T-helper 1 cell (primary cell): ENCODE measurements around the gene OPALIN.

Experiments
- DNase-seq, 5 donors: peaks; one replicate each; pipeline ENCODE4 v3.0.0-alpha.2; 2012 to 2020
- total RNA-seq, 4 donors: gene quantifications; one replicate each; lab custom pipeline; 2026; lab: John Stamatoyannopoulos, UW

Gene OPALIN, protein sequence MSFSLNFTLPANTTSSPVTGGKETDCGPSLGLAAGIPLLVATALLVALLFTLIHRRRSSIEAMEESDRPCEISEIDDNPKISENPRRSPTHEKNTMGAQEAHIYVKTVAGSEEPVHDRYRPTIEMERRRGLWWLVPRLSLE
- total RNA-seq, result 0 reads per million in 4 donors

DNA sequence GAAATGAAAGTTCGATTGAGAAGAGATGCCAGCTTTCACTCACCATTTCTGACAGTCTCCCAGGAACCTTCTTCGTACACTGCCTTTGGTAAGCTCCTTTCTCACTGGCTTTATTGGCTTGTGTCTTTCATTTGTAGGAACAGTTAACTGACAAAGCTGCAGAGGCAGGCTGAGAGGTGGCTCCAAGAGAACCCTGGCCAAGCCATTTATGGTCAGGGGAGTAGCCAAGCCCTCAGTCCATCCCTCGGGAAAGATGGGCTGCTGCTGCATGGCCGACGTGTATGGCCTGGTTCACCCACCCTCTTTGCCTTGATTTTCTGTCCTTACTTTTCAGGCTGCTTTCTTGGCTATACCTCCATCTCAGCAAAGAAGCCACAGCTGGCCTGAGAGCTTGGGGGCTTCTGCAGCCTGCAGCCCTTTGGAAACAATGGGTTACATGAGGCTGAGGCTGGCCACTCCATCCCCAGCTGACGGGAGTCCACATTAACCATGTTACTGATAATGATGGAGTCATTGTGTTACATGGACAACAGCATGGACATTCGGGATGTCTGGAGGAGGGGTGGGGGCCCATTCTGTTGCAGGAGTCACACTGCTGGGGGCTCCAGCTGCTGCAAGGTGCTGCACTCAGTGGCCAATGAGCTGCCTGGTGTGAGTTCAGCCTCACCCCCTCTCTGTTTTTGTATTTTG lies at the start of gene OPALIN:
OPALIN (minus strand) TSS at position 152 of the 690 bp plus-strand sequence; CDS start at position 46, 106 bp downstream.
- no peak for DNase-seq

DNA sequence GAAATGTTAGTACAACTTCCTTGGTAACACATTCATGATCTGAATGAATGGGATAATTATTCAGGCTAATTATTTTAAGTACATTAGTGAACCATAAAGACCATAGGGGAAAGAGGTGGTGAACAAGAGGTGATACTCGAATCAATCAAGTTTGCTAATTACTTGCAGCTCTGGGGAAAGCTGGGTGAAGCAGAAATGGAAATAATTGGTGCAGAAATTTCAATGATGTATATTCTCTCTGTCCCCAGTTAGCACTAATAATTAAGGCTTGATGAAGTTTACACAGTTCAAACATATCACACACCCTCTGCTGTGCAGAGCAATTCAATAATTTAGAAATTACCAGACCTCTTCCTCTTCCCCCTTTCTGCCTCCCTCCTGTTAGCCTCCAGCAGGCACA lies 49.4 kb upstream of the OPALIN start:
- DNase-seq, result no peak

DNA sequence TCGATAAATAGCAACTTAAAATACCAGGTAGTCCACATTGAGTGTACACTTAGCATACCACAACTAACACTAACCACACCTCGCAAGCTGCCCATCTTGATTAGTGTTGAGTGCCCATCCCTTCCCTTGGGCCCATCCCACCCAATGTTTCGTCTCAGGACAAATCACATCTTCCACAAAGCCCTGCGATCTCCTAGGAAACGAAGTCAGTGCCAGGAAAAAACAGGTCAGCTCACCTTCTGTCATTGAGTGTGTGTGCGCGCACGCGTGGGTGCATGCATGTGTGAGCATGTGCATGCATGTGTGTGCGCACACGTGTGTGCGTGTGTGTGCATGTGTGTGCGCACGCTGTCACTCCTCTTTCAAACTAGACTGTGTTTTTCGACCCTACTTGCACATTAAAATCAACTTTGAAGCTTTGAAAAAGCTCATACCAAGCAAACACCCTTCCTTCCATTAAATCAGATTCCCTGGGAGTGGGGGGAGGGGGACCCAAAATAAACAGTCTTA lies 48.8 kb upstream of the OPALIN start:
- no peak for DNase-seq

GRCh38 chr10:96406091-96406490 lies 47.3 kb upstream of the OPALIN start:
- DNase-seq, result no peak

GRCh38 chr10:96402417-96403305 lies 43.9 kb upstream of the OPALIN start:
- no peak for DNase-seq

GRCh38 chr10:96401036-96401435 lies 42.2 kb upstream of the OPALIN start:
- DNase-seq, result no peak

- no peak for DNase-seq
These were observed 41.7 kb upstream of the OPALIN start for GRCh38 chr10:96400465-96400864.

DNA sequence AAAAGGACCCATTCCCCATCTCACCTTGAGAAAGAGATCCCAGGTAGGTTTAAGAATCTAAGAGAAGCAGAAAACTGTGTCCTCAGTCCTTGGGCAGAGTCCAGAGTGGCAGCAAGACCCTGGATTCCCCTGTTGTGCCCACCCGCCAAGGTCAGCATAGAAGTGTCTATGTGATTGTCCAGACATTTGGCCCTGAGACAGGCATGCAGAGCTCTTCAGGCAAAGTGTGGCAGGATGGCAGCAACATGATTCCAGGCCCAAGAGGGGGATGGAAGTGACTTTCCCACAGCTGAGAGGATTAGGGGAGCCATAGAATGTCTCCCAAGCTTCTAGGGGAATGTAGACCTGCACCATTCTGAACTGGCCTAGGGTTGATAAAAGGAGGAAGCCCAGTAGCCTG lies 39.1 kb upstream of the OPALIN start:
- DNase-seq, result no peak

DNA sequence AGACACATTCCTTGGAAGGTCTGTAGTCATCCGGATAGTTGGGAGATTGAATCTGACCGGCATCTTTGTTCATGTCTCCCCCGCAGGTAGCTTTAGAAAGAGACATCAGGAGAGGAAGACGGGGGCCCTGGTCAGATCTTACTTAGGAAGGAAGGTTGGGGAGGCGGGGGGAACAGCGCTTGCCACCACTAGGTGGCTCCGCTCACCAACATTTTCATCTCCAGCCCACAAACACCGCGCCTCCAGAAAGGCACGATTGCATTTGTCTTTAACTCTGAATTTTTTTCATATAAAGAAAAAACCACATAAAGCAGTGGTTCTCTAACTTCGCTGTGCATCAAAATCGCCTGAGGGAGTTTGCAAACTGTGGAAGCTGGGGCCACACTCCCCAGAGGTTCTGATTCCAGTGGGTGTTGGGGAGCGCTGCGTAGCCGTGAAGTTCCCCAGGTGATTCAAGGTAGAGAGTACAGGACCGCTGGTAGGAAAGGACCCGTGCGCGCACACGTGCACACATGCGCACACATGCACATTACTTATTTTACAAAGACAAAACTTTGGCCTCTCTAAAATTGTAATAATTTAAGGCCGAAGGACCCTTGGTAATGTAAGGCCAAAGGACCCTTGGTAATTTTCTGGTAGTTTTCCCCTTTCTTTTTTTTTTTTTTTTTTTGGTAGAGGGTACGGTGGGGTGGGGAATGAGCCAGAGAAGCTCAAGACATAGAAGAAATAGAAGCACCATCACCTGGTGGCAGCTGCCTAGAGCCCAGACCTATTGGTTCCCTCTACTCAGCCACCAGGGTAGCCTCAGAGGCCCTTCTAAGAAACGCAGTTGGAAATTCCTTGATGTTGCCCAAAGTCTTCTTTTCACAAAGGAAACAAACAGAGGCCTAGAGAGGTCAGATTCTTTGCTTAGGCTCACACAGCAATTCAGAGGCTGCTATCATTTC lies 37.4 kb upstream of the OPALIN start:
- peak in 4 of 5 donors; percentile 32 to 54 (median 41) for DNase-seq

GRCh38 chr10:96390460-96390864 lies 31.7 kb upstream of the OPALIN start:
- no peak for DNase-seq

DNA sequence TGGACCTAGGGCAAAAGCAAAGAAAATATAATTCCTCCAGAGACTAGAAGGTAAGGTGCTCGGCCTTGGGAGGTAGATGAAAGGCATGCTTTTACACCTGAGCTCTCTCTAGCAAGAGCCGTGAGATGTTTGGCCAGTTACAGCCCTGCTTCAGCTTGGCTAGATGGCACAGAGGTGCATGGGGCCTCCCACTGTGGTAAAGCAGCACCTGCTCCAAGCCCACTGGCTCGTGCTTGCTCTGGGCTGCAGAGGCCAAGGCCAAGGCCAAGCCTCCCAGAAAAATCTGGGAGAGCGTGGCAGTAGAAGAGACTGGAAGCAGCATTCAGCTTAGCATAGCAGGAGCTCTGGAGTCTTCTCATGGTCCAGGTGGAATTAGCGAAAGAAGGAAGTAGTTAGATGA lies 31.0 kb upstream of the OPALIN start:
- no peak for DNase-seq

DNA sequence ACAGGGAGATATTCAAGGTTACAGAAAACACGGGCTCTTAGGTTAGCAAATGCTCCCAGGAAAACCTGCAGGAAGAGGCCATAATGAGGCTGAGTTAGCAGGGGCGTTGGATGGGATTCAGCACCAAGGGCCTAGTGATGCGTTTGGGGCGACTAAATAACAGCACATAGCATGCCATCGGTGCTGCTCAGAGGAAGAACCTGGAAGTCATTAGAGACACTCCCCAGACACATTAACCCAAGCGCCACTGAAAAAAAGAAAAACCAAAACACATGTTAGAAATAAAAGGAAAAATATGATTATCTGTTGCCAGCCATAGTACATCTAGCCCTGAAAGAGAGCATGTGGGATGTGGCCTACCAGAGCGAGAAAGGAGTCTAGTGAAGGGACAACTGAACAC lies 28.8 kb upstream of the OPALIN start:
- no peak for DNase-seq

DNA sequence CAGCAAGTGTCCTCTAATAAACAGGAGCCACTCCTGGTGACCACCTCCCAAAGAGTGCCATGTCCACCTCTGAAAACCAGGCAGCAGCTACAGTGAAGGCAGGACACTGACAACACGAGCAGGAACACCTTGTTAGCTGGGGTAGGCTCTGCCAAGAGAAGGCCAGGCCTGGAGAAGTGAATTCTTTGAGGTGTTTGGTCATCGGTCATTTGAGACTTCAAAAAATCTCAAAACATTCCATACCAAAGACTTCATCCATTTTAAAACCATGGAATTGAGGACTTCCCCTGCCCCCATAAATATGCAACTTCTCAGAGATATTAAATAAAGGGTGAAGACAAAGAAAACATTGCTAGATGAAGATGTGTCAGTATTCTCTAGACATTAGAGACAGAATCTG lies 28.4 kb upstream of the OPALIN start:
- no peak for DNase-seq

DNA sequence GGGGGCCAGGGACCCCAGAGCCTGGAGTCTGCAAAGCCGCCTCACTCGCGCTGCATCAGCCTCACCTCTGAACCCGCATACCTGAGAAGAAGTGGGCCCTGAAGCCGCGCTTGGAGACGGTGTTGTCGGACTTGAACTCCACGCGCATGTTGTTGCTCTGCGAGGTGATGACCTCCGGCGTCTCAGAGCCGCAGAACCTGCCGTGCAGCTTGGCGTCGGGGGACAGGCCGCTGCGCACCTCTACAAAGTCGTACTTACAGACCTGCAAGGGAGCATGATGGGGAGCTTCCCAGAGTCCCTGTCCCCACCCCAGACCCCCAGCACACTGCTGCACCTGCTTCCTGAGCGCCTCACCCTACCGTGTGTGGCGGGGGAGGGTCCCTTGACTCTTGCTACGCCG lies 25.7 kb upstream of the OPALIN start:
- no peak for DNase-seq

GRCh38 chr10:96380821-96381220 lies 22.0 kb upstream of the OPALIN start:
- DNase-seq, result no peak

DNA sequence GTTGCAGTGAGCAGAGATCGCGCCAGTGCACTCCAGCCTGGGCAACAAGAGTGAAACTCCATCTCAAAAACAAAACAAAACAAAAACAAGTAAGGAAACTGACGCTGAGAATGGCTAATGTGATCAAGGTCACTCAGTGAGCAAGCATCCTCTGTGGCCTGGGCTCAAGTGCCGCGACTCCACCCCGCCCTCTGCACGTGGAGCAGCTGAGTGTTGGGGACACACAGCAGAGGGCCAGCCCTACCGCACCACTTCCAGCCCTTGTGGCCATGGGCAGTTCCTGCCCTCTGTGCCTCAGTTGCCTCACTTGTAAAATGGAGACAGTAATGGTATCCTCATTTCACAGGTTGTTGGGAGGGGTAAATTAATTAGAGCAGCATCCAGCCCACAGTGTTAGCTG lies 21.0 kb upstream of the OPALIN start:
- no peak for DNase-seq

GRCh38 chr10:96378741-96379140 lies 19.9 kb upstream of the OPALIN start:
- DNase-seq, result no peak

- no peak for DNase-seq
These were observed 19.1 kb upstream of the OPALIN start for GRCh38 chr10:96377816-96378294.

GRCh38 chr10:96376483-96376882 lies 17.7 kb upstream of the OPALIN start:
- no peak for DNase-seq

DNA sequence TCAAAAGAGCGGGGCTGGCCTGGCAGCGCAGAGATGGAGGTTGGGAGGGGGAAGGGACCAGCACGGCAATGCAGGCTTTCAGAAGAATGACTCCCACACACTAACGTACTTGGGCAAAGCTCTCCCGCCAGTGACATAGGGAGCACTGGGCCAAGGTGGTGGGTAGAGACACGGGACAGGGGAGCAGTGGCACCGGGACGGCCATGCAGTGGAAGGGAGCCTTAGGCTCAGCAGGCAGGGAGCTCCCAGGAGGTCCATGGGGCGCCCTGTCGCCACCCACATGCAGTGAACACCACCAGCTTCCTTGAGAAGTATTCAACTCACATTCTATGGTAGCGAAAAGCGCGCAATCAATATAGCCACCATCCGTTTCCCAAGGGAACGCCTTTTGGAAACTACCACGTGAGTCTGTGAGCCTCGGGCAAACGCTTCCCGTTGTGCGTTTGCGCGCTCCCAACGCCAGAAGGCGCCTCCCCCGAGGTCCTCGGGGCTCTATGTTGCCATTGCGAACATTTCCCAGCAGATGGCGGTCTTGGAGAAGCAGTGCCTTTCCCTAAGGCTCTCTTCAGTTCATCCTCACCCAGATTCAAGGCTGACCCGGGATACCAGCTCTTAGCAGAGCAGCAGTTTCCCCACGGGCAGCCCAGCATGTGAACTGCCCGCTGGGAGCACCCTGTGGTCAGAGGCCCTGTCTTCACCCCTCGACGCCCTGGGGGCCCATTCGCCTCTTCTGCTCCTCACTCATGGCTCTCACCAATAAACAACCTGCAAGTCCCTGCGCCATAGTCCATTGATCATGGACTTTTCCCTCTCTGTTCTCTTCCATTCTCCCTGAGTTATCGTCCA lies 16.4 kb upstream of the OPALIN start:
- peak in 4 of 5 donors; percentile 33 to 68 (median 47) for DNase-seq

DNA sequence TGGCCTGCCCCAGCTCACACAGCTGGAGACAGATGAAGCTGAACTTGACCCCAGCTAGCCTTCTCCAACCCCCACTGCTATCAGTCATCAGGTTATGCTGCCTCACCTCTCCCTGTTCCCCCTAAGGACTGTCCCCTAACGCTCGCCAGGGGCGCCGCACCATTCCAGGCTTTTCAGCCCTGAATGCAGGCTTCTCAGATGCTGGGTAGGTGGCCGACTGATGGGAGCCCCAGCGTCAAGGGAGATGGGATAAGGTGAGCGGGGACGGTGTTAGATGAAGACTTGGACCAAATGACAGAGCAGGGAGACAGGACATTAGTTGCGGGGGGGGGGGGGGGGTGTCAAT lies 15.8 kb upstream of the OPALIN start:
- no peak for DNase-seq
